ENCODE results near the gene ACTN3. TPM values are rescaled to one million over a fixed set of nuclear protein-coding genes. Genes with fewer than 3 reads are reported as not detected.
"Not testable (repeated sequence)": the region's sequence is repeated elsewhere in the genome, so short reads cannot be mapped to it uniquely, and the experiment has no call there.

Gene ACTN3
- total and polyA plus RNA-seq, 2 donors (not counting 1 experiment from before 2014, with no cell fraction given): under 0.01 TPM; not detected in 1

- H3K4me3 ChIP-seq (replicated peaks in 1 of 4; ENCODE audit: control extremely low read depth in 1 of 4, insufficient read depth in 1 of 4, low read depth in 3 of 4, low read length in 4 of 4): no peak overlapping the region
- H3K79me2 ChIP-seq (ENCODE audit: control insufficient read depth, insufficient read depth, low read length): no peaks in the 10 kb centered on the region
- H3K9ac ChIP-seq (ENCODE audit: insufficient read depth, low read length): no peak overlapping the region
- no peaks in the 10 kb centered on the region for H4K20me1 ChIP-seq (ENCODE audit: control insufficient read depth, extremely low read depth, insufficient read depth, low read length)
- no peaks in the 10 kb centered on the region for H3K9me3 ChIP-seq (ENCODE audit: control insufficient read depth, insufficient read depth, low read depth, low read length)
- no peaks in the 10 kb centered on the region for H3K27me3 ChIP-seq (ENCODE audit: control insufficient read depth, insufficient read depth, low read length)
- no peak overlapping the region for H3K27ac ChIP-seq (ENCODE audit: insufficient read depth, low read length)
- TF ChIP-seq EZH2 (IDR thresholded peaks at IDR 0.05; ENCODE audit: low read length, missing control alignments): no peak
- TF ChIP-seq CTCF (conservative IDR thresholded peaks at IDR 0.05 in 1 of 2, IDR thresholded peaks at IDR 0.05 in 1 of 2; ENCODE audit: low read depth in 1 of 2, low read length in 2 of 2): no peak
- H3K4me2 ChIP-seq (ENCODE audit: extremely low read depth, insufficient read depth, low read length): no peak overlapping the region
- no peaks in the 10 kb centered on the region for H3K4me1 ChIP-seq (ENCODE audit: control insufficient read depth, extremely low read depth, insufficient read depth, low read length)
- DNase-seq (ENCODE audit: low read depth in 2 of 2): no peak
- no peak overlapping the region for H2AFZ ChIP-seq (ENCODE audit: low read length)
- H3K36me3 ChIP-seq (ENCODE audit: control insufficient read depth, insufficient read depth, low read length): no peaks in the 10 kb centered on the region
Measured at GRCh38 chr11:66586136-66586535, 39.4 kb downstream of the ACTN3 start.

- H3K27ac ChIP-seq (ENCODE audit: insufficient read depth, low read length); H3K4me3 ChIP-seq (replicated peaks in 1 of 4; ENCODE audit: control extremely low read depth in 1 of 4, insufficient read depth in 1 of 4, low read depth in 3 of 4, low read length in 4 of 4); H2AFZ ChIP-seq (ENCODE audit: low read length); H3K9me3 ChIP-seq (ENCODE audit: control insufficient read depth, insufficient read depth, low read depth, low read length); H3K4me1 ChIP-seq (ENCODE audit: control insufficient read depth, extremely low read depth, insufficient read depth, low read length); H3K9ac ChIP-seq (ENCODE audit: insufficient read depth, low read length); H3K4me2 ChIP-seq (ENCODE audit: extremely low read depth, insufficient read depth, low read length); DNase-seq (ENCODE audit: low read depth in 2 of 2); H3K79me2 ChIP-seq (ENCODE audit: control insufficient read depth, insufficient read depth, low read length); H3K27me3 ChIP-seq (ENCODE audit: control insufficient read depth, insufficient read depth, low read length); H4K20me1 ChIP-seq (ENCODE audit: control insufficient read depth, extremely low read depth, insufficient read depth, low read length); H3K36me3 ChIP-seq (ENCODE audit: control insufficient read depth, insufficient read depth, low read length): not testable (repeated sequence)
Measured at GRCh38 chr11:66589315-66589714, 42.6 kb downstream of the ACTN3 start.

GRCh38 chr11:66589996-66590675, 43.4 kb downstream of the ACTN3 start:
- no peaks in the 10 kb centered on the region for H3K36me3 ChIP-seq (ENCODE audit: control insufficient read depth, insufficient read depth, low read length)
- no peaks in the 10 kb centered on the region for H3K27me3 ChIP-seq (ENCODE audit: control insufficient read depth, insufficient read depth, low read length)
- H3K4me2 ChIP-seq (ENCODE audit: extremely low read depth, insufficient read depth, low read length): no peak overlapping the region
- no peak overlapping the region for H3K27ac ChIP-seq (ENCODE audit: insufficient read depth, low read length)
- no peaks in the 10 kb centered on the region for H4K20me1 ChIP-seq (ENCODE audit: control insufficient read depth, extremely low read depth, insufficient read depth, low read length)
- no peak overlapping the region for H3K4me3 ChIP-seq (replicated peaks in 1 of 4; ENCODE audit: control extremely low read depth in 1 of 4, insufficient read depth in 1 of 4, low read depth in 3 of 4, low read length in 4 of 4)
- H2AFZ ChIP-seq (ENCODE audit: low read length): no peak overlapping the region
- no peak for DNase-seq (ENCODE audit: low read depth in 2 of 2)
- H3K9me3 ChIP-seq (ENCODE audit: control insufficient read depth, insufficient read depth, low read depth, low read length): no peaks in the 10 kb centered on the region
- H3K79me2 ChIP-seq (ENCODE audit: control insufficient read depth, insufficient read depth, low read length): peaks cover 6% of the 10 kb centered on the region
- no peak overlapping the region for H3K9ac ChIP-seq (ENCODE audit: insufficient read depth, low read length)
- no peaks in the 10 kb centered on the region for H3K4me1 ChIP-seq (ENCODE audit: control insufficient read depth, extremely low read depth, insufficient read depth, low read length)
- TF ChIP-seq CTCF (conservative IDR thresholded peaks at IDR 0.05 in 1 of 2, IDR thresholded peaks at IDR 0.05 in 1 of 2; ENCODE audit: low read depth in 1 of 2, low read length in 2 of 2): no peak
- TF ChIP-seq EZH2 (IDR thresholded peaks at IDR 0.05; ENCODE audit: low read length, missing control alignments): no peak

All from fibroblast of lung (primary cell).